Neural cell (in vitro differentiated cells): Measurements from ENCODE around the gene DCUN1D1. TPM values are rescaled to one million over a fixed set of nuclear protein-coding genes. Genes with fewer than 3 reads are reported as not detected.

ENCODE experiments used
- H2AFZ ChIP-seq: fragments of 200-600, 300-800 bp; sonication (generic), shearing (Covaris generic); 2 replicates; pipeline ENCODE4 v1.6.0; 2014; ENCODE audit warnings: low read depth, mild to moderate bottlenecking, antibody characterized with exemption, low read length, moderate library complexity
- H3F3A ChIP-seq: fragments of 200-600 bp; shearing (Covaris generic); 2 replicates; pipeline ENCODE4 v1.6.1; 2016; ENCODE audit warnings: mild to moderate bottlenecking, moderate library complexity, mixed read lengths, antibody characterized with exemption, low read length; ENCODE audit not compliant: insufficient read depth, poor library complexity, severe bottlenecking
- H3K27ac ChIP-seq: fragments of 200-600, 300-800 bp; sonication (generic), shearing (Covaris generic); 2 replicates; pipeline ENCODE4 v1.5.1; 2014; ENCODE audit warnings: mild to moderate bottlenecking, low read length, moderate library complexity
- H3K27me3 ChIP-seq: fragments of 300-800, 200-600 bp; sonication (generic), shearing (Covaris generic); 2 replicates; pipeline ENCODE4 v1.6.0; 2014; ENCODE audit warnings: mild to moderate bottlenecking, low read depth, low read length, moderate library complexity; ENCODE audit not compliant: insufficient read depth
- H3K36me3 ChIP-seq: fragments of 300-800, 200-600 bp; sonication (generic), shearing (Covaris generic); 2 replicates; pipeline ENCODE4 v1.5.1; 2014; ENCODE audit warnings: mild to moderate bottlenecking, antibody characterized with exemption, low read length, moderate library complexity; ENCODE audit not compliant: insufficient read depth
- H3K4me2 ChIP-seq: fragments of 300-800, 200-600 bp; sonication (generic), shearing (Covaris generic); 2 replicates; pipeline ENCODE4 v1.6.0; 2014; ENCODE audit warnings: mild to moderate bottlenecking, low read length
- H3K4me3 ChIP-seq: fragments of 300-800, 200-600 bp; sonication (generic), shearing (Covaris generic); 2 replicates; pipeline ENCODE4 v1.5.1; 2014; ENCODE audit warnings: mild to moderate bottlenecking, low read length, moderate library complexity
- H3K79me2 ChIP-seq: fragments of 200-600 bp; shearing (Covaris generic); replicated peaks from 2 replicates; pipeline ENCODE4 v1.6.0; 2014; ENCODE audit warnings: mild to moderate bottlenecking, low read length, moderate library complexity; ENCODE audit not compliant: insufficient read depth
- H3K9ac ChIP-seq: fragments of 300-800, 200-600 bp; sonication (generic), shearing (Covaris generic); 2 replicates; pipeline ENCODE4 v1.6.1; 2016; ENCODE audit warnings: mild to moderate bottlenecking, low read length, mixed read lengths
- H3K9me2 ChIP-seq: fragments of 200-600 bp; shearing (Covaris generic); 2 replicates; pipeline ENCODE4 v1.6.1; 2016; ENCODE audit warnings: mild to moderate bottlenecking, low read length, mixed read lengths; ENCODE audit not compliant: insufficient read depth
- H3K9me3 ChIP-seq: fragments of 200-600, 300-800 bp; sonication (generic), shearing (Covaris generic); 2 replicates; pipeline ENCODE4 v1.6.1; 2016; ENCODE audit warnings: mild to moderate bottlenecking, mixed run types, low read length, moderate library complexity, mixed read lengths
- H4K20me1 ChIP-seq: fragments of 200-600 bp; shearing (Covaris generic); 2 replicates; pipeline ENCODE4 v1.6.1; 2016; ENCODE audit warnings: mild to moderate bottlenecking, mixed run types; ENCODE audit not compliant: insufficient read depth
- CTCF ChIP-seq: fragments of 450-650 bp; IDR thresholded peaks from 2 replicates; pipeline ENCODE4 v1.5.1; 2014; ENCODE audit warnings: antibody characterized with exemption, mild to moderate bottlenecking, moderate library complexity; ENCODE audit not compliant: poor library complexity, severe bottlenecking
- EP300 ChIP-seq: fragments of 450-650 bp; conservative IDR thresholded peaks from 2 replicates; pipeline ENCODE4 v1.6.1; 2014; ENCODE audit warnings: antibody characterized with exemption, mild to moderate bottlenecking, moderate library complexity; ENCODE audit not compliant: poor library complexity, severe bottlenecking
- EZH2 ChIP-seq: fragments of 200-600, 300-800 bp; shearing (Covaris generic), sonication (generic); IDR thresholded peaks from 2 replicates; pipeline ENCODE4 v1.6.1; 2014; ENCODE audit warnings: antibody characterized with exemption, low read length, borderline replicate concordance, mild to moderate bottlenecking; ENCODE audit not compliant: insufficient read depth, poor library complexity, severe bottlenecking
- MXI1 ChIP-seq: fragments of 450-650 bp; conservative IDR thresholded peaks from 2 replicates; pipeline ENCODE4 v1.6.1; 2014; ENCODE audit warnings: antibody characterized with exemption, mild to moderate bottlenecking; ENCODE audit not compliant: poor library complexity, severe bottlenecking
- POLR2AphosphoS5 ChIP-seq: IDR thresholded peaks from 2 replicates; pipeline ENCODE4 v1.6.1; 2012
- RAD21 ChIP-seq: fragments of 450-650 bp; conservative IDR thresholded peaks from 2 replicates; pipeline ENCODE4 v1.6.1; 2014; ENCODE audit warnings: antibody characterized with exemption, mild to moderate bottlenecking, moderate library complexity
- REST ChIP-seq: IDR thresholded peaks from 2 replicates; pipeline ENCODE4 v1.6.1; 2012; ENCODE audit warnings: borderline replicate concordance
- SMC3 ChIP-seq: fragments of 450-650 bp; conservative IDR thresholded peaks from 2 replicates; pipeline ENCODE4 v1.6.1; 2014; ENCODE audit warnings: antibody characterized with exemption, mild to moderate bottlenecking, moderate library complexity; ENCODE audit not compliant: poor library complexity
- TAF1 ChIP-seq: IDR thresholded peaks from 2 replicates; pipeline ENCODE4 v1.6.1; 2012; ENCODE audit warnings: low read depth
- polyA plus RNA-seq: library from polyadenylated mRNA; depleted of rRNA; stranded (reverse); fragments of >200 nt; gene quantifications from 2 replicates; pipeline ENCODE4 v1.2.3, GENCODE V29; 2014

DCUN1D1 gene
- polyA plus RNA-seq, 1 donor from 2014 or later, result 33.4 TPM

GRCh38 chr3:182917134-182917533, 63.2 kb downstream of the DCUN1D1 start:
- Histone ChIP-seq H3K9me2 (no peaks in the 10 kb centered on the region), H3K36me3 (no peaks in the 10 kb centered on the region), H3K9me3 (no peaks in the 10 kb centered on the region), H3K9ac (no peak overlapping the region), H3K4me3 (no peak overlapping the region), H4K20me1 (no peaks in the 10 kb centered on the region), H3K27me3 (no peaks in the 10 kb centered on the region), H3F3A (no peaks in the 10 kb centered on the region), H3K79me2 (no peaks in the 10 kb centered on the region), H3K27ac (no peak overlapping the region), H2AFZ (no peak overlapping the region), H3K4me2 (no peak overlapping the region)
- TF ChIP-seq TAF1, result no peak
- no peak for TF ChIP-seq RAD21
- no peak for TF ChIP-seq POLR2AphosphoS5

- Histone ChIP-seq H3K9me2 (no peaks in the 10 kb centered on the region), H3K4me3 (no peak overlapping the region), H3F3A (no peaks in the 10 kb centered on the region), H3K27ac (no peak overlapping the region), H3K9me3 (no peaks in the 10 kb centered on the region), H3K9ac (no peak overlapping the region), H2AFZ (no peak overlapping the region), H3K36me3 (peaks cover 3% of the 10 kb centered on the region), H4K20me1 (no peaks in the 10 kb centered on the region), H3K4me2 (no peak overlapping the region), H3K79me2 (no peaks in the 10 kb centered on the region), H3K27me3 (no peaks in the 10 kb centered on the region)
- TF ChIP-seq REST (no peak), TAF1 (no peak), EZH2 (no peak), SMC3 (no peak), POLR2AphosphoS5 (no peak), EP300 (no peak), MXI1 (no peak), CTCF (no peak), RAD21 (no peak)
Observed at GRCh38 chr3:182914341-182914740, 66.0 kb downstream of the DCUN1D1 start.

GRCh38 chr3:182913889-182914288, 66.4 kb downstream of the DCUN1D1 start:
- H4K20me1 ChIP-seq, result no peaks in the 10 kb centered on the region

More at GRCh38 chr3:182913889-182914288, 66.4 kb downstream of the DCUN1D1 start:
- no peaks in the 10 kb centered on the region for H3K27me3 ChIP-seq
- no peaks in the 10 kb centered on the region for H3F3A ChIP-seq
- H3K9me3 ChIP-seq, result no peaks in the 10 kb centered on the region
- H3K27ac ChIP-seq, result no peak overlapping the region
- no peak overlapping the region for H2AFZ ChIP-seq
- no peaks in the 10 kb centered on the region for H3K79me2 ChIP-seq
- no peak overlapping the region for H3K9ac ChIP-seq
- no peak overlapping the region for H3K4me2 ChIP-seq
- no peak overlapping the region for H3K4me3 ChIP-seq
- peaks cover 3% of the 10 kb centered on the region for H3K36me3 ChIP-seq
- H3K9me2 ChIP-seq, result no peaks in the 10 kb centered on the region
- TF ChIP-seq SMC3, result no peak
- no peak for TF ChIP-seq MXI1
- no peak for TF ChIP-seq EP300
- no peak for TF ChIP-seq REST
- no peak for TF ChIP-seq CTCF
- TF ChIP-seq POLR2AphosphoS5, result no peak
- TF ChIP-seq EZH2, result no peak
- no peak for TF ChIP-seq RAD21
- TF ChIP-seq TAF1, result no peak
